ENCODE results near the gene WHRN. TPM values are rescaled to one million over a fixed set of nuclear protein-coding genes. Genes with fewer than 3 reads are reported as not detected.

Gene WHRN
- total and polyA plus RNA-seq, 2 of the 8 experiments (the other 6 are each of a cell fraction or from before 2014, with no cell fraction given), result 4.4 to 7.7 TPM

GRCh38 chr9:114507726-114508125 lies 2.5 kb upstream of the WHRN start (continued):
- TF ChIP-seq CHD7 (IDR thresholded peaks at IDR 0.05; ENCODE audit: insufficient replicate concordance, low read length) (no peak), KDM5A (IDR thresholded peaks at IDR 0.05; ENCODE audit: low read length) (no peak), RFX5 (IDR thresholded peaks at IDR 0.05; ENCODE audit: borderline replicate concordance, low read depth, low read length) (no peak), RAD21 (IDR thresholded peaks at IDR 0.05 in 1 of 2, conservative IDR thresholded peaks at IDR 0.05 in 1 of 2; ENCODE audit: low read depth in 2 of 2, low read length in 2 of 2) (peak; percentile 57 to 59), EGR1 (IDR thresholded peaks at IDR 0.05; ENCODE audit: borderline replicate concordance, low read depth, low read length) (no peak), TCF12 (IDR thresholded peaks at IDR 0.05; ENCODE audit: low read depth, low read length) (no peak), ASH2L (IDR thresholded peaks at IDR 0.05; ENCODE audit: low read length) (no peak), NRF1 (IDR thresholded peaks at IDR 0.05; ENCODE audit: low read depth, low read length) (no peak)
- TF ChIP-seq, protein P1, sequence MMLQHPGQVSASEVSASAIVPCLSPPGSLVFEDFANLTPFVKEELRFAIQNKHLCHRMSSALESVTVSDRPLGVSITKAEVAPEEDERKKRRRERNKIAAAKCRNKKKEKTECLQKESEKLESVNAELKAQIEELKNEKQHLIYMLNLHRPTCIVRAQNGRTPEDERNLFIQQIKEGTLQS (IDR thresholded peaks at IDR 0.05; ENCODE audit: insufficient read depth, low read depth, low read length), result no peak

Data from H1 (cell line).